ENCODE data around the gene SLC12A6. TPM values are rescaled to one million over a fixed set of nuclear protein-coding genes. Genes with fewer than 3 reads are reported as not detected.
A peak's percentile ranks its signal among the peaks of the same experiment; 100 is the strongest.

SLC12A6 gene
- total RNA-seq, 1 experiment from 2014 or later = 19.5 TPM

DNA sequence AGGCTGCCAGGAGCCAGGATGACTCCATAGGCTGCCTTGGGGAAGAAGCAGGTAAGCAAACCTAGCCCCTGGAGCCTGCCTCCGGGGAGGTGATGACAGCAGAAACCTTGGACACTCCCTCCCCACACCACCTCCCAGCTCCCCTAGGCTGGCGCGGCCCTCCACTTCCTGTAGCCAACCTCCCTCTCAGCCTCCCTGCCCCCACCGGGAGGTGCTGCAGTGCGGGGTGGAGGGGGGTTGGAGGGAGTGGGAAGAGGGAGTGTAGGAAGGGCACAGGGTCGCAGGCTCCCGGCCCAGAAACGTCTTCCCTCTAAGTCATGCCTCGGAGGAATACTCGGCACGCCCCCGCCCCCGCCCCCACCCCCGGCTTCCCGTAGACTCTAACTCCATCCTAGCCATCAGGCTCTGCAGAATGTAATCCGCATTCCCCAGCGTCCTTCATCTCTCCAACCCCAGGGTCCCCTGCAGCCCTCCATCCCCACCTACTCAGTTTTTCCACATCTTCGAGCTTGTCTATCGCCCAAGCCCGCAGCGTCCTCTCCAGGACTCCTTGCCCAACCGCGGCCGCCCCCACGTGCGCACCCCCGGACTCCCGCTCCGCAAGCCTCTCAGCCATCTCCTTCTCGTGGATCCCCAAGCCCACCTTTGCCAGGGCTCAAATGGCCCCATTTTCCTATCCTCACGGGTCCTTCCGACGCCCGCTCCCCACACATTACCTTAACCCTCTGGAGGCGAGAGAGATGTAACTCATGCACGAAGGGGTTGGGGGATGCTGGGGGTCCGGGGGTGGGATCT lies 28.9 kb upstream of the SLC12A6 start:
- BruUV-seq (replicated peaks) = no TSS peak
- H3K27ac ChIP-seq (ENCODE audit: low read length) = peak overlapping the region; percentile 71
- H3K27me3 ChIP-seq (ENCODE audit: control insufficient read depth, insufficient read depth, low read length) = no peaks in the 10 kb centered on the region
- ATAC-seq (peak; percentile 49), DNase-seq (ENCODE audit: low read depth, low spot score) (no peak)
- ChIA-PET CTCF (interaction anchor here (0.5 to 1.5 kb wide), 4 partner anchors 24 to 596 kb away, joined by 3 to 6 read pairs (median 3); partner anchors contain the start of genes NOP10, NUTM1 and SLC12A6), POLR2A (interaction anchor here (0.6 kb wide), 1 partner anchor 10 kb away, joined by 3 read pairs; no protein-coding TSS in a partner anchor)
- no peak for TF ChIP-seq POLR2AphosphoS5 (IDR thresholded peaks at IDR 0.05; ENCODE audit: low read depth, low read length)
- TF ChIP-seq REST (IDR thresholded peaks at IDR 0.05; ENCODE audit: insufficient read depth in 1 of 2, low read depth in 2 of 2, low read length in 1 of 2) = no peak
- TF ChIP-seq SIN3A (IDR thresholded peaks at IDR 0.05; ENCODE audit: borderline replicate concordance, insufficient read depth, low read depth, low read length) = peak; percentile 45; the same call in 1 of the 2 replicates
- peak overlapping the region; percentile 77 to 90 for H3K4me3 ChIP-seq (ENCODE audit: low read depth in 2 of 2, low read length in 2 of 2)
- peaks cover 10% of the 10 kb centered on the region; the same call in 1 of the 2 replicates for H3K4me1 ChIP-seq (ENCODE audit: control insufficient read depth, insufficient read depth, low read length)
- no peaks in the 10 kb centered on the region for H3K9me3 ChIP-seq (ENCODE audit: control insufficient read depth, insufficient read depth, low read depth, low read length)
- in situ Hi-C loops (cut with HindIII; ENCODE audit: low pct_unique_long_range_greater_than_20kb, low sequenced_read_pairs) (no loop called here), intact Hi-C loops (cut with micrococcal nuclease; ENCODE audit: unreplicated experiment) (no loop called here)
- H3K36me3 ChIP-seq (ENCODE audit: control insufficient read depth, insufficient read depth, low read length) = peaks cover 5% of the 10 kb centered on the region; the same call in 1 of the 2 replicates

GRCh38 chr15:34365836-34366235 lies 28.3 kb upstream of the SLC12A6 start:
- peak overlapping the region; percentile 60 for H3K27ac ChIP-seq (ENCODE audit: low read length)
- in situ Hi-C loops (cut with HindIII; ENCODE audit: low pct_unique_long_range_greater_than_20kb, low sequenced_read_pairs) = no loop called here
- CTCF ChIA-PET = interaction anchor here (0.5 kb wide), 1 partner anchor 597 kb away, joined by 3 read pairs; no protein-coding TSS in a partner anchor

DNA sequence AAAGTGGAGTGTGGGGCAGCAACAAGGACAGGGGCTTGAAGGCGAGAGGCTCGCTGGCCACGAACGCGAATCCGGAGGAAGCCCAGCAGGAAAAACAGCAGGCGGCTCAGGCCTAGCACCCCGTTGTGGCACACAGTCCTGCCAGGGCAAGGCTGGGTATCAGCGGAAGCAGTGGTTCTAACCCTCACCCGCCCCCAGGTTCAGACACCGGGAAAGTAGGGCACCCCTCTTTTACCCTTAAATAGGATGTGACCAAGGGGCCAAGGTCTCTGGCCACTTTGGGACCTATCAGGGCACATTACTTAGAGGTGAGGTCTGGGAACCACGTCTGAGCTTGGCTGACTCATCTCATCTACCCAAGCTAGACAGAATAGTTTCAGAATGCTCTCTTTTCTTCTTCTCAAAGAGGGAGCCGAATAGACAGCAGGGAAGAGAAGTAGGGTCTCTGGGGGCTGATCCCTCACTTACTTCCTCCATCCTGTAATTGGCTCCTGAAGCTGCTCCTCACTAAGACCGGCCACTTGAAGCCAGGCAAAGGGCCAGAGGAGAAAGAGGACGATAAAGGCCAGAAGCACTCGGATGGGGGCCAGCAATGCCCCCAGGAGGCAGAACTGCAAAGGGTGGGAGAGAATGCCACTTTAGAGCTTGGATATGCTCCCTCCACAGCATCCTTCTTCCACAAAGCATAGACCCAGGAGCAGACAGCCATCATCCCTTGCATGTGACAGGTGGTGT lies 27.7 kb upstream of the SLC12A6 start:
- in situ Hi-C loops (cut with HindIII; ENCODE audit: low pct_unique_long_range_greater_than_20kb, low sequenced_read_pairs) = no loop called here
- ChIA-PET CTCF (no interaction called here), POLR2A (no interaction called here)
- intact Hi-C loops (cut with micrococcal nuclease; ENCODE audit: unreplicated experiment) = no loop called here
- Histone ChIP-seq H3K9me3 (ENCODE audit: control insufficient read depth, insufficient read depth, low read depth, low read length) (no peaks in the 10 kb centered on the region), H3K27ac (ENCODE audit: low read length) (no peak overlapping the region), H3K36me3 (ENCODE audit: control insufficient read depth, insufficient read depth, low read length) (peaks cover 5% of the 10 kb centered on the region; the same call in 1 of the 2 replicates), H3K4me3 (ENCODE audit: low read depth in 2 of 2, low read length in 2 of 2) (peak overlapping the region in 1 of 2 experiments; percentile 77; a peak in 2 of 4 replicates), H3K4me1 (ENCODE audit: control insufficient read depth, insufficient read depth, low read length) (peaks cover 10% of the 10 kb centered on the region; the same call in 1 of the 2 replicates), H3K27me3 (ENCODE audit: control insufficient read depth, insufficient read depth, low read length) (no peaks in the 10 kb centered on the region)
- no peak for DNase-seq (ENCODE audit: low read depth, low spot score)
- BruUV-seq (replicated peaks) = TSS peak; percentile 59
- TF ChIP-seq, protein P1, sequence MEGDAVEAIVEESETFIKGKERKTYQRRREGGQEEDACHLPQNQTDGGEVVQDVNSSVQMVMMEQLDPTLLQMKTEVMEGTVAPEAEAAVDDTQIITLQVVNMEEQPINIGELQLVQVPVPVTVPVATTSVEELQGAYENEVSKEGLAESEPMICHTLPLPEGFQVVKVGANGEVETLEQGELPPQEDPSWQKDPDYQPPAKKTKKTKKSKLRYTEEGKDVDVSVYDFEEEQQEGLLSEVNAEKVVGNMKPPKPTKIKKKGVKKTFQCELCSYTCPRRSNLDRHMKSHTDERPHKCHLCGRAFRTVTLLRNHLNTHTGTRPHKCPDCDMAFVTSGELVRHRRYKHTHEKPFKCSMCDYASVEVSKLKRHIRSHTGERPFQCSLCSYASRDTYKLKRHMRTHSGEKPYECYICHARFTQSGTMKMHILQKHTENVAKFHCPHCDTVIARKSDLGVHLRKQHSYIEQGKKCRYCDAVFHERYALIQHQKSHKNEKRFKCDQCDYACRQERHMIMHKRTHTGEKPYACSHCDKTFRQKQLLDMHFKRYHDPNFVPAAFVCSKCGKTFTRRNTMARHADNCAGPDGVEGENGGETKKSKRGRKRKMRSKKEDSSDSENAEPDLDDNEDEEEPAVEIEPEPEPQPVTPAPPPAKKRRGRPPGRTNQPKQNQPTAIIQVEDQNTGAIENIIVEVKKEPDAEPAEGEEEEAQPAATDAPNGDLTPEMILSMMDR (IDR thresholded peaks at IDR 0.05) = no peak
- TF ChIP-seq SIN3A (IDR thresholded peaks at IDR 0.05; ENCODE audit: borderline replicate concordance, insufficient read depth, low read depth, low read length) (no peak), REST (IDR thresholded peaks at IDR 0.05; ENCODE audit: insufficient read depth in 1 of 2, low read depth in 2 of 2, low read length in 1 of 2) (no peak), POLR2AphosphoS5 (IDR thresholded peaks at IDR 0.05; ENCODE audit: low read depth, low read length) (no peak), TCF7L2 (IDR thresholded peaks at IDR 0.05; ENCODE audit: low read depth, low read length) (no peak)
- ATAC-seq = no peak

More at GRCh38 chr15:34365836-34366235, 28.3 kb upstream of the SLC12A6 start:
- TF ChIP-seq SIN3A (IDR thresholded peaks at IDR 0.05; ENCODE audit: borderline replicate concordance, insufficient read depth, low read depth, low read length) = no peak
- no TSS peak for BruUV-seq (replicated peaks)
- DNase-seq (ENCODE audit: low read depth, low spot score) (no peak), ATAC-seq (no peak)
- intact Hi-C loops (cut with micrococcal nuclease; ENCODE audit: unreplicated experiment) = no loop called here
- H3K36me3 ChIP-seq (ENCODE audit: control insufficient read depth, insufficient read depth, low read length) = peaks cover 5% of the 10 kb centered on the region; the same call in 1 of the 2 replicates
- POLR2A ChIA-PET = no interaction called here
- no peaks in the 10 kb centered on the region for H3K27me3 ChIP-seq (ENCODE audit: control insufficient read depth, insufficient read depth, low read length)
- H3K4me3 ChIP-seq (ENCODE audit: low read depth in 2 of 2, low read length in 2 of 2) = peak overlapping the region; percentile 77 to 90
- peaks cover 10% of the 10 kb centered on the region; the same call in 1 of the 2 replicates for H3K4me1 ChIP-seq (ENCODE audit: control insufficient read depth, insufficient read depth, low read length)
- H3K9me3 ChIP-seq (ENCODE audit: control insufficient read depth, insufficient read depth, low read depth, low read length) = no peaks in the 10 kb centered on the region

All from Panc1 (cell line).